WTC11 (cell line): Measurements from ENCODE around the gene ZBTB21. TPM values are rescaled to one million over a fixed set of nuclear protein-coding genes. Genes with fewer than 3 reads are reported as not detected.

Source experiments
- ATAC-seq: fragments of 200-7000 bp; cut with Tn5 transposase; 2 replicates; pipeline ENCODE4 v1.10.0; 2021; ENCODE audit warnings: mild to moderate bottlenecking, moderate library complexity
- CTCF ChIA-PET: fragments of 300-600 bp; sonication (Branson Sonifier 250); formaldehyde crosslinking; loops from one replicate; lab custom pipeline; 2021; ENCODE audit warnings: antibody characterized with exemption; lab: Charles Lee
- POLR2A ChIA-PET: fragments of 350-600 bp; sonication (Branson Sonifier 250); formaldehyde crosslinking; loops from one replicate; lab custom pipeline; 2021; ENCODE audit warnings: antibody characterized with exemption; lab: Charles Lee
- DNase-seq: peaks from one replicate; pipeline ENCODE4 v3.0.0; 2021; ENCODE audit warnings: low spot score
- H3K27ac Mint-ChIP-seq: 2 replicates; pipeline ENCODE4 v1.8.0; 2021; ENCODE audit warnings: mixed read lengths
- H3K27me3 Mint-ChIP-seq: 2 replicates; pipeline ENCODE4 v1.8.0; 2021; ENCODE audit warnings: low read depth, mild to moderate bottlenecking, moderate library complexity, mixed read lengths
- H3K36me3 Mint-ChIP-seq: 2 replicates; pipeline ENCODE4 v1.8.0; 2021; ENCODE audit warnings: mixed read lengths
- H3K4me1 Mint-ChIP-seq: 2 replicates; pipeline ENCODE4 v1.8.0; 2022; ENCODE audit warnings: mixed read lengths
- H3K4me3 Mint-ChIP-seq: 2 replicates; pipeline ENCODE4 v1.8.0; 2021; ENCODE audit warnings: mild to moderate bottlenecking, moderate library complexity, mixed read lengths
- H3K9me3 Mint-ChIP-seq: 2 replicates; pipeline ENCODE4 v1.8.0; 2021; ENCODE audit warnings: mixed read lengths
- CBFB ChIP-seq: sonication (generic); formaldehyde crosslinking; IDR thresholded peaks from 2 replicates; pipeline ENCODE4 v1.8.1; 2022; ENCODE audit warnings: mild to moderate bottlenecking, low read depth, missing genetic modification reagents
- ELF4 ChIP-seq: sonication (generic); formaldehyde crosslinking; IDR thresholded peaks from 2 replicates; pipeline ENCODE4 v1.8.1; 2022; ENCODE audit warnings: low read depth, mild to moderate bottlenecking, moderate library complexity, missing genetic modification reagents
- ERG ChIP-seq: fragments of 250-450 bp; sonication (Bioruptor Pico); IDR thresholded peaks from 2 replicates; pipeline ENCODE4 v1.8.0; 2021; ENCODE audit warnings: mild to moderate bottlenecking
- ESRRA ChIP-seq: sonication (generic); formaldehyde crosslinking; IDR thresholded peaks from 2 replicates; pipeline ENCODE4 v1.8.1; 2022; ENCODE audit warnings: mild to moderate bottlenecking, missing genetic modification reagents, borderline replicate concordance
- ETV6 ChIP-seq: sonication (generic); formaldehyde crosslinking; IDR thresholded peaks from 2 replicates; pipeline ENCODE4 v1.8.1; 2022; ENCODE audit warnings: mild to moderate bottlenecking, missing genetic modification reagents
- FOXJ3 ChIP-seq: sonication (generic); formaldehyde crosslinking; IDR thresholded peaks from 2 replicates; pipeline ENCODE4 v1.9.0; 2021; ENCODE audit warnings: missing genetic modification reagents, mild to moderate bottlenecking, borderline replicate concordance
- FOXP1 ChIP-seq: sonication (generic); formaldehyde crosslinking; IDR thresholded peaks from 2 replicates; pipeline ENCODE4 v1.8.0; 2022; ENCODE audit warnings: missing genetic modification reagents, mild to moderate bottlenecking, moderate library complexity, borderline replicate concordance
- FOXP4 ChIP-seq: sonication (generic); formaldehyde crosslinking; IDR thresholded peaks from 2 replicates; pipeline ENCODE4 v1.8.0; 2022; ENCODE audit warnings: mild to moderate bottlenecking, missing genetic modification reagents
- GTF2I ChIP-seq: fragments of 250-450 bp; sonication (Bioruptor Pico); conservative IDR thresholded peaks from 2 replicates; pipeline ENCODE4 v1.4.0; 2021; ENCODE audit warnings: mild to moderate bottlenecking
- JAZF1 ChIP-seq: fragments of 250-450 bp; sonication (Bioruptor Pico); IDR thresholded peaks from 2 replicates; pipeline ENCODE4 v1.9.0; 2021; ENCODE audit warnings: moderate library complexity, mild to moderate bottlenecking, inconsistent platforms
- MXD4 ChIP-seq: fragments of 250-450 bp; sonication (Bioruptor Pico); IDR thresholded peaks from 2 replicates; pipeline ENCODE4 v1.8.0; 2021; ENCODE audit warnings: mild to moderate bottlenecking, moderate library complexity, borderline replicate concordance
- NR1H2 ChIP-seq: sonication (generic); formaldehyde crosslinking; IDR thresholded peaks from 2 replicates; pipeline ENCODE4 v1.9.0; 2021; ENCODE audit warnings: mild to moderate bottlenecking, moderate library complexity, missing genetic modification reagents
- PREB ChIP-seq: sonication (generic); formaldehyde crosslinking; IDR thresholded peaks from 2 replicates; pipeline ENCODE4 v1.8.1; 2022; ENCODE audit warnings: mild to moderate bottlenecking, missing genetic modification reagents, moderate library complexity, borderline replicate concordance
- RORB ChIP-seq: fragments of 250-450 bp; sonication (Bioruptor Pico); IDR thresholded peaks from 2 replicates; pipeline ENCODE4 v1.9.0; 2021; ENCODE audit warnings: mild to moderate bottlenecking
- SMAD3 ChIP-seq: sonication (generic); formaldehyde crosslinking; IDR thresholded peaks from 2 replicates; pipeline ENCODE4 v1.8.0; 2022; ENCODE audit warnings: missing genetic modification reagents, mild to moderate bottlenecking, borderline replicate concordance
- TP53 ChIP-seq: sonication (generic); formaldehyde crosslinking; IDR thresholded peaks from 2 replicates; pipeline ENCODE4 v1.8.1; 2023; ENCODE audit warnings: mild to moderate bottlenecking, missing genetic modification reagents
- ZNF121 ChIP-seq: sonication (generic); formaldehyde crosslinking; IDR thresholded peaks from 2 replicates; pipeline ENCODE4 v1.8.0; 2023; ENCODE audit warnings: missing genetic modification reagents
- ZNF317 ChIP-seq: sonication (generic); formaldehyde crosslinking; IDR thresholded peaks from 2 replicates; pipeline ENCODE4 v1.8.1; 2023; ENCODE audit warnings: low read depth, mild to moderate bottlenecking, moderate library complexity, missing genetic modification reagents, borderline replicate concordance
- ZNF512 ChIP-seq: sonication (generic); formaldehyde crosslinking; IDR thresholded peaks from 2 replicates; pipeline ENCODE4 v1.8.1; 2022; ENCODE audit warnings: missing genetic modification reagents, borderline replicate concordance
- total RNA-seq: library from RNA; stranded (reverse); gene quantifications from 3 replicates; pipeline ENCODE4 v1.2.3, GENCODE V29; 2021
- TF ChIP-seq, protein P1 (sequence below): fragments of 250-450 bp; sonication (Bioruptor Pico); IDR thresholded peaks from 2 replicates; pipeline ENCODE4 v1.9.0; 2021; ENCODE audit warnings: mild to moderate bottlenecking
- TF ChIP-seq, protein P2 (sequence below): fragments of 200-600 bp; IDR thresholded peaks from 2 replicates; pipeline ENCODE4 v1.8.0; 2022; ENCODE audit warnings: antibody characterized with exemption
- TF ChIP-seq, protein P3 (sequence below): fragments of 250-450 bp; sonication (Bioruptor Pico); IDR thresholded peaks from 2 replicates; pipeline ENCODE4 v2.1.2; 2022; ENCODE audit warnings: mild to moderate bottlenecking, moderate library complexity

The ZBTB21 gene
- total RNA-seq, 1 experiment from 2014 or later: 13.8 TPM

- DNase-seq: no peak
- no peak overlapping the region for H3K27ac Mint-ChIP-seq
- H3K4me3 Mint-ChIP-seq: no peak overlapping the region
- H3K36me3 Mint-ChIP-seq: peaks cover 3% of the 10 kb centered on the region; the same call in 1 of the 2 replicates
- POLR2A ChIA-PET: interaction anchor here (1.5 kb wide), 1 partner anchor 16 kb away, joined by 3 read pairs; no protein-coding TSS in a partner anchor
- CTCF ChIA-PET: no interaction called here
- no peak for TF ChIP-seq FOXP4 (CRISPR knock-in tag)
- no peak for TF ChIP-seq GTF2I (CRISPR knock-in tag)
- TF ChIP-seq ZNF121 (CRISPR knock-in tag): no peak
- TF ChIP-seq MXD4: no peak
- no peak for TF ChIP-seq CBFB (CRISPR knock-in tag)
- TF ChIP-seq ZNF317 (CRISPR knock-in tag): no peak
- TF ChIP-seq PREB (CRISPR knock-in tag): no peak
- no peak for TF ChIP-seq TP53 (CRISPR knock-in tag)
- TF ChIP-seq, protein P1, sequence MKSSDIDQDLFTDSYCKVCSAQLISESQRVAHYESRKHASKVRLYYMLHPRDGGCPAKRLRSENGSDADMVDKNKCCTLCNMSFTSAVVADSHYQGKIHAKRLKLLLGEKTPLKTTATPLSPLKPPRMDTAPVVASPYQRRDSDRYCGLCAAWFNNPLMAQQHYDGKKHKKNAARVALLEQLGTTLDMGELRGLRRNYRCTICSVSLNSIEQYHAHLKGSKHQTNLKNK (CRISPR knock-in tag): no peak
- no peak for TF ChIP-seq RORB (CRISPR knock-in tag)
- no peak for TF ChIP-seq ESRRA
- TF ChIP-seq NR1H2 (CRISPR knock-in tag): no peak
- TF ChIP-seq, all 79 proteins: peak for 0
- H3K27me3 Mint-ChIP-seq: no peaks in the 10 kb centered on the region
- H3K4me1 Mint-ChIP-seq: no peaks in the 10 kb centered on the region
- H3K9me3 Mint-ChIP-seq: peaks cover 9% of the 10 kb centered on the region
- no peak for ATAC-seq
These were observed 37.9 kb upstream of the ZBTB21 start for GRCh38 chr21:42047821-42048613.

GRCh38 chr21:42044871-42045495 is 34.8 kb upstream of the ZBTB21 start:
- Mint-ChIP-seq H3K4me1 (0 out of 2 replicates have a peak, but pooled peaks cover 6% of the 10 kb centered on the region), H3K9me3 (no peaks in the 10 kb centered on the region), H3K36me3 (no peaks in the 10 kb centered on the region), H3K27ac (no peak overlapping the region), H3K27me3 (no peaks in the 10 kb centered on the region; the same call in 1 of the 2 replicates), H3K4me3 (no peak overlapping the region)
- CTCF ChIA-PET: interaction anchor here (0.6 kb wide), 2 partner anchors 214 to 257 kb away, joined by 3 to 6 read pairs; no protein-coding TSS in a partner anchor
- POLR2A ChIA-PET: no interaction called here
- DNase-seq: no peak
- no peak for ATAC-seq
- no peak for TF ChIP-seq ESRRA
- no peak for TF ChIP-seq FOXJ3 (CRISPR knock-in tag)
- TF ChIP-seq, protein P2, sequence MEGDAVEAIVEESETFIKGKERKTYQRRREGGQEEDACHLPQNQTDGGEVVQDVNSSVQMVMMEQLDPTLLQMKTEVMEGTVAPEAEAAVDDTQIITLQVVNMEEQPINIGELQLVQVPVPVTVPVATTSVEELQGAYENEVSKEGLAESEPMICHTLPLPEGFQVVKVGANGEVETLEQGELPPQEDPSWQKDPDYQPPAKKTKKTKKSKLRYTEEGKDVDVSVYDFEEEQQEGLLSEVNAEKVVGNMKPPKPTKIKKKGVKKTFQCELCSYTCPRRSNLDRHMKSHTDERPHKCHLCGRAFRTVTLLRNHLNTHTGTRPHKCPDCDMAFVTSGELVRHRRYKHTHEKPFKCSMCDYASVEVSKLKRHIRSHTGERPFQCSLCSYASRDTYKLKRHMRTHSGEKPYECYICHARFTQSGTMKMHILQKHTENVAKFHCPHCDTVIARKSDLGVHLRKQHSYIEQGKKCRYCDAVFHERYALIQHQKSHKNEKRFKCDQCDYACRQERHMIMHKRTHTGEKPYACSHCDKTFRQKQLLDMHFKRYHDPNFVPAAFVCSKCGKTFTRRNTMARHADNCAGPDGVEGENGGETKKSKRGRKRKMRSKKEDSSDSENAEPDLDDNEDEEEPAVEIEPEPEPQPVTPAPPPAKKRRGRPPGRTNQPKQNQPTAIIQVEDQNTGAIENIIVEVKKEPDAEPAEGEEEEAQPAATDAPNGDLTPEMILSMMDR: no peak
- TF ChIP-seq, protein P3, sequence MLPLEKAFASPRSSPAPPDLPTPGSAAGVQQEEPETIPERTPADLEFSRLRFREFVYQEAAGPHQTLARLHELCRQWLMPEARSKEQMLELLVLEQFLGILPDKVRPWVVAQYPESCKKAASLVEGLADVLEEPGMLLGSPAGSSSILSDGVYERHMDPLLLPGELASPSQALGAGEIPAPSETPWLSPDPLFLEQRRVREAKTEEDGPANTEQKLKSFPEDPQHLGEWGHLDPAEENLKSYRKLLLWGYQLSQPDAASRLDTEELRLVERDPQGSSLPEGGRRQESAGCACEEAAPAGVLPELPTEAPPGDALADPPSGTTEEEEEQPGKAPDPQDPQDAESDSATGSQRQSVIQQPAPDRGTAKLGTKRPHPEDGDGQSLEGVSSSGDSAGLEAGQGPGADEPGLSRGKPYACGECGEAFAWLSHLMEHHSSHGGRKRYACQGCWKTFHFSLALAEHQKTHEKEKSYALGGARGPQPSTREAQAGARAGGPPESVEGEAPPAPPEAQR (CRISPR knock-in tag): no peak
- TF ChIP-seq ERG (CRISPR knock-in tag): no peak
- TF ChIP-seq, protein P1 (CRISPR knock-in tag): no peak
- TF ChIP-seq ELF4 (CRISPR knock-in tag): no peak
- TF ChIP-seq SMAD3 (CRISPR knock-in tag): no peak
- TF ChIP-seq ZNF512 (CRISPR knock-in tag): no peak
- no peak for TF ChIP-seq JAZF1 (CRISPR knock-in tag)
- no peak for TF ChIP-seq FOXP1 (CRISPR knock-in tag)
- TF ChIP-seq RORB (CRISPR knock-in tag): no peak
- TF ChIP-seq NR1H2 (CRISPR knock-in tag): no peak
- no peak for TF ChIP-seq ETV6
